Erythroblast (primary cell): ENCODE measurements around the gene SAMD11.
"Not testable (repeated sequence)": the region's sequence is repeated elsewhere in the genome, so short reads cannot be mapped to it uniquely, and the experiment has no call there.

ENCODE experiments used
- GATA1 ChIP-seq: IDR thresholded peaks from 2 replicates; pipeline ENCODE4 v1.6.1; 2011; ENCODE audit warnings: low read depth, mild to moderate bottlenecking, control low read depth, low read length, moderate library complexity
- POLR2A ChIP-seq: IDR thresholded peaks from 2 replicates; pipeline ENCODE4 v1.6.1; 2011; ENCODE audit warnings: mild to moderate bottlenecking, low read length

DNA sequence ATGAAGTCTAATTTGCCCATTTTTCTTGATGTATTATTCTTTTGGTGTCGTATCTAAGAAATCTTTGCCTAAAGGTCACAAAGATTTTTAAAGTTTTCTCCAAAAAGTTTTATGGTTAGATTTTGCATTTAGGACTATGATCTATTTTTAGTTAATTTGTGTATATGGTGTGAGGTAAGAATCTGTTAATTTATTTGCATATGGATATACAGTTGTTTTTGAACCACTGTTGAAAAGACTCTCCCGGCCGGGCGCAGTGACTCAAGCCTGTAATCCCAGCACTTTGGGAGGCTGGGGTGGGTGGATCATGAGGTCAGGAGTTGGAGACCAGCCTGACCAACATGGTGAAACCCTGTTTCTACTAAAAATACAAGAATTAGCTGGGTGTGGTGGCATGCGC is 64.3 kb downstream of the SAMD11 start:
- TF ChIP-seq POLR2A, GATA1: not testable (repeated sequence)
